AG10803 (cell line): ENCODE results near the gene SUGCT.

Experiments
- DNase-seq: peaks from one replicate; pipeline ENCODE4 v3.0.0; 2010; ENCODE audit warnings: low read depth
- H3K4me3 ChIP-seq: 2 replicates; pipeline ENCODE4 v1.5.1; 2011; ENCODE audit warnings: mild to moderate bottlenecking, low read length, control low read depth
- TF ChIP-seq, protein P1 (sequence below): conservative IDR thresholded peaks from 2 replicates; pipeline ENCODE4 v1.5.1; 2011; ENCODE audit warnings: mild to moderate bottlenecking, low read length, control low read depth, inconsistent platforms

Gene SUGCT

GRCh38 chr7:40199076-40199802, 64.4 kb downstream of the SUGCT start:
- peak; percentile 94 for DNase-seq
- no peak overlapping the region for H3K4me3 ChIP-seq
- TF ChIP-seq, protein P1, sequence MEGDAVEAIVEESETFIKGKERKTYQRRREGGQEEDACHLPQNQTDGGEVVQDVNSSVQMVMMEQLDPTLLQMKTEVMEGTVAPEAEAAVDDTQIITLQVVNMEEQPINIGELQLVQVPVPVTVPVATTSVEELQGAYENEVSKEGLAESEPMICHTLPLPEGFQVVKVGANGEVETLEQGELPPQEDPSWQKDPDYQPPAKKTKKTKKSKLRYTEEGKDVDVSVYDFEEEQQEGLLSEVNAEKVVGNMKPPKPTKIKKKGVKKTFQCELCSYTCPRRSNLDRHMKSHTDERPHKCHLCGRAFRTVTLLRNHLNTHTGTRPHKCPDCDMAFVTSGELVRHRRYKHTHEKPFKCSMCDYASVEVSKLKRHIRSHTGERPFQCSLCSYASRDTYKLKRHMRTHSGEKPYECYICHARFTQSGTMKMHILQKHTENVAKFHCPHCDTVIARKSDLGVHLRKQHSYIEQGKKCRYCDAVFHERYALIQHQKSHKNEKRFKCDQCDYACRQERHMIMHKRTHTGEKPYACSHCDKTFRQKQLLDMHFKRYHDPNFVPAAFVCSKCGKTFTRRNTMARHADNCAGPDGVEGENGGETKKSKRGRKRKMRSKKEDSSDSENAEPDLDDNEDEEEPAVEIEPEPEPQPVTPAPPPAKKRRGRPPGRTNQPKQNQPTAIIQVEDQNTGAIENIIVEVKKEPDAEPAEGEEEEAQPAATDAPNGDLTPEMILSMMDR, result peak; percentile 72

DNA sequence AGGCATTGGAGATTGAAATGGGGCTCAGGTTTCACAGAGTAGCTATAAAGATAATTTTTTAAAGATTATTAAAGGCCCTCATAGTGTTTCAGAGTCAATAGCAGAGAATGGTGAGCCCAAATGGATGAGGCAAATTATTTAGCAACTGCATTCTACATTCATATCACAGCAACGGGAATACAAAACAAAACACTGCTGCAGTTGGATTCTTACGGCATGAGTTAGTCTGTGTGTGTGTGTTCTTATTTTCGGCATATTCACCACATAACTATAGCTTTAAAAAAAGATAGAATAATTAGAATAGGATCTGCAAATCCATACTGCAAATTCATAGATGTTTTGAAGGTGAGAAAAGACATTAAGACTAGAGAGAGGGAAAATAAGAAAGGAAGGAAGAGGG, 66.0 kb downstream of the SUGCT start:
- peak; percentile 94 for DNase-seq

GRCh38 chr7:40202851-40203250, 68.0 kb downstream of the SUGCT start:
- TF ChIP-seq, protein P1, result no peak
- H3K4me3 ChIP-seq, result no peak overlapping the region
- DNase-seq, result no peak

More for the DNA sequence above, 66.0 kb downstream of the SUGCT start:
- TF ChIP-seq, protein P1, result no peak
- H3K4me3 ChIP-seq, result no peak overlapping the region

GRCh38 chr7:40204581-40204980, 69.8 kb downstream of the SUGCT start:
- no peak for DNase-seq
- no peak overlapping the region for H3K4me3 ChIP-seq
- TF ChIP-seq, protein P1, result no peak

- no peak overlapping the region for H3K4me3 ChIP-seq
- DNase-seq, result peak; percentile 17
- TF ChIP-seq, protein P1, result no peak
Measured at GRCh38 chr7:40205992-40206391, 71.2 kb downstream of the SUGCT start.

DNA sequence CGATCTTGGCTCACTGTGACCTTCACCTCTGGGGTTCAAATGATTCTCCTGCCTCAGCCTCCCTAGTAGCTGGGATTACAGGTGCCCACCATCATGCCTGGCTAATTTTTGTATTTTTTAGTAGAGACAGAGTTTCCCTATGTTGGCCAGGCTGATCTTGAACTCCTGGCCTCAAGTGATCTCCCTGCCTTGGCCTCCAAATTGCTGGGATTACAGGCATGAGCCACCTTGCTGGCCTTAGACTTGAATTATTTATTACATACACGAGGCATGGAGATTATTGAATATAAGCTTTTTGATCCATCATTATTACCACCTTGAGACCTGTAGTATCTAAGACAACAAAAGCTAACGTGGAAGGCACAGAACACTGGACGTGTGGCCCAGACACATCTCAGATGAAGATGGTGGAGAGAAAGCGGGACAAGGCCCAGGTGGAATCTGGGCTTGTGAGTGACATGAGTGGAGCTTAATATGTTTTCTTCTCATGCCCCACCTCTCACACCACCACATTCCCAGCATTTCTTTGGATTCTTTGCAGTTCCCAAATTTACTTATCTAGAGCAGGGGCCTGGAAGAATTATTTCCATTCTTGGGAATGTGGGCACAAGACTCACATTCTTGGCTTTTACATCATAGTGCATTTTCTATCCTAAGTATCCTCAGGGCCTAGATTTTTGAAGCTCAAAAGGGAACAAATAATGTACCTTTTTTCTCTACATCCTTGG, 76.6 kb downstream of the SUGCT start:
- DNase-seq, result peak; percentile 85
- H3K4me3 ChIP-seq, result no peak overlapping the region
- TF ChIP-seq, protein P1, result no peak

DNA sequence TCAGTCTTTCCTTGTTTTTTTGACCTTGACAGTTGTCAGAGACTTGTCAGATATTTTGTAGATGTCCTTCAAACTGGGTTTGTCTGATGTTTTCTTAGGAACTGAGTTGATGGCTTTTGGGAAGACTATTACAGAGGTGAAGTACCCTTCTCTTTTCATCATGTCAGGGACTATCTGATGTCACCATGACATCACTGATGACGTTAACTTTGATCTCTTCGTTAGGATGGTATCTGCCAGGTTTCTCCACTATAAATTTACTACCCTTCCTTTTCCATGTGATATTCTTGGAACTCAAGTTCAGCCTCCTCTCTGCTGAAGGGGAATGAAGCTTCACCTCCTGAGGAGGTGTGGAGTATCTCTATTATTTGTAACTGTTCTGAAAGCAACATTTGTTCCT, 78.5 kb downstream of the SUGCT start:
- DNase-seq, result no peak
- TF ChIP-seq, protein P1, result no peak
- no peak overlapping the region for H3K4me3 ChIP-seq
